HG02884 (cell line): Measurements from ENCODE around the gene IL31.
"Not testable (repeated sequence)": the region's sequence is repeated elsewhere in the genome, so short reads cannot be mapped to it uniquely, and the experiment has no call there.

Experiments
- ATAC-seq: cut with Tn5 transposase; IDR thresholded peaks from one replicate; pipeline ENCODE4 v1.9.1; 2021; ENCODE audit warnings: mild to moderate bottlenecking, moderate library complexity; ENCODE audit not compliant: unreplicated experiment

Gene IL31

GRCh38 chr12:122174155-122174845 is at the start of gene IL31:
IL31 (minus strand) TSS chr12:122174221; CDS start chr12:122174172, 49 bp downstream.
- no peak for ATAC-seq

- no peak for ATAC-seq
Observed at GRCh38 chr12:122216445-122216844, 42.4 kb upstream of the IL31 start.

- no peak for ATAC-seq
Observed at GRCh38 chr12:122215771-122216170, 41.8 kb upstream of the IL31 start.

DNA sequence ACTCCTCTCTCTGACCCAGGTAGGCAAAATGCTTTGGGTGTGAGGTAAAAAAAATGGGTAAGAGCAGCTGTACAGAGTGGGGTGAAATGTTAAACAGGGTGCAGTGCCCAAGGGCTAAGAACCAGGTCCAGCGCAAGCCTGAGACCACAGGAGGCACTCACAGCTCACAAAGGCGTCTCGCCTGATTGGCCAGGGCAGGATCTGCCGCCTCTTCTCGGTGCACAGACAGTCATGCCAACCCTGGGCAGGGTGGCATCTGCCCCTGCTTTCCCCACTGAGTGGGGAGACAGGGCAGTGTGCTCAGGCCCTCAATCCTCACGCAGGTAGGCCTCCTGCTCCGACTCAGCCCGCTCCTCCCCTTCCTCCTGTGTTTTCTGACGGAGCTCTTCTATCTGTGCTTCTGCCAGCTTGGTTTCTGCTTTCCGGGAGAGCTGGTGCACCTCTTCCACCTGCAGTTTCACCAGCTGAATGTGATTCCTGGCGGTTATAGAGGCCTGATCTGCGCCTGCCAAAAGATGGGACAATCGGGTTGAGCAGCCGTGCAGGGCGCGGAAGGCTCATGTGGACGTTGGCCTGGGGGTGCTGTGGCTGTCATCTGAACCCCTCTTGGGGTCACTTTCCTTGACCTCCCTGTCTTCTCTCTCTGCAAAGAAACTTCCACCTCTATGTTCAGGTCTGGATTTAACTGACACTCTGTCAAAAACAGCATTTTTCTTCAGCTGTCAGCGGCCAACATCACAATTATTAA is 34.2 kb upstream of the IL31 start:
- ATAC-seq = no peak

DNA sequence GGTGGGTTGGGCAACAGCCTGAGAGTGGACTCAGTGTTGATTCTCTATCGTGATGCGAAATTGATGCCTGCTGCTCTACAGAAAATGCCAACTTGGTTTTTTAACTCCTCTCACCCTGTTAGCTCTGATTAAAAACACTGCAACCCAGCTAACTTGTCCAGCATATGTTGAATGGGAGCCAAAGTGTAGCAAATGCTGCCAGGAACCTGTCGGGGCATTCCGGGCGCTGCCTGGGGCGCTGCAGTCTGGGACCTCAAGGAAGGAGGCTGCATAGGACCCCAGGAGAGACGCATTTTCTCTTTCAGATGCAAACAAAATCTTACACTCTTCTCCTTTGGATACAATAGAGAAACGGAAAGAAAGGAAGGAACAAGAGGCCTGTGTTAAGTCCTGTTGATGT is 33.4 kb upstream of the IL31 start:
- no peak for ATAC-seq

GRCh38 chr12:122206976-122207375 is 33.0 kb upstream of the IL31 start:
- ATAC-seq = no peak

GRCh38 chr12:122206111-122206881 is 32.3 kb upstream of the IL31 start:
- ATAC-seq = no peak

DNA sequence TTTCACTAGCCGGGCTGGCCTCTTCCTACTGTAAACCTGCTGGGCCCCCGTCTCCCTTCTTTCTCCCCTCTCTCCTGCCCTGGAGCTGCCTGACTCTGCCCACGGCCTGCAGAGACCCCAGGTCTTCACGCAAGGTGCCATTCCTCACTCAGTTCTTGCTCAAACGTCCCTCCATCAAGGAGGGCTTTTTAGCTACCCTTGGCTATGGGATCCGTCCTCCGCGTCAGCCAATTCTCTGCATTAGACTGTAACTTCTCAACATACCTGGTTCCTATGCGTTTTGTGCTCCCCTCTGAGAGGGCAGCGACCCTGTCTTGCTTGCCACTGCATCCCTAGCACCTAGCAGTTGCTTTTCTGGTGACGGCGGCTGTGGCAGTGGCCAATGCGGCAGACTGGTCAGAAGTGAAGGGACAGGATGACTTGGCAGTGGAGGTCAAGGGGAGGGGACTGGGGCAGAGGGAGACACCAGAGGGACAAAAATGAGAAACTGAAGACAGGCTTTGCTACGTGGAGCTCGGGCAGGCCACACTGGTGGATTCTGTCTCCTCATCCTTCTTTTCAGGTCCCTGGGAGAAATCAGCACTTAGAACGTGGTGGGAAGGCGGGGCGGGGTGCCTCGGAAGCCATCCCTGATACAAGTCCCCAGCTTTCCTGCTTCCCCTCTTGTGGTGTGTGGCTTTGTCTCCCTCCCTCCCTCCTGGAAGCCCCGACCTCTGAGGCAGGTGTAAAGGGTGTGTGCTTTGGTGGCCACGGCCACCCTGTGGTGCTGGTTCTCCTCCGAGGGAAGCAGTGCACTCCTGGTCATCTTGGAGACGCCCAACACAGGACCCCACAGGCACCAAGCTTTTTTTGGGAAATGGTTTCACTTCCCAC is 31.3 kb upstream of the IL31 start:
- no peak for ATAC-seq

- no peak for ATAC-seq
Observed at GRCh38 chr12:122204167-122205052, 30.4 kb upstream of the IL31 start.

- ATAC-seq = no peak
Observed at GRCh38 chr12:122203301-122204166, 29.5 kb upstream of the IL31 start, which contains the start of gene B3GNT4. B3GNT4 (plus strand) TSS chr12:122203709; CDS start chr12:122204619, 910 bp downstream.

DNA sequence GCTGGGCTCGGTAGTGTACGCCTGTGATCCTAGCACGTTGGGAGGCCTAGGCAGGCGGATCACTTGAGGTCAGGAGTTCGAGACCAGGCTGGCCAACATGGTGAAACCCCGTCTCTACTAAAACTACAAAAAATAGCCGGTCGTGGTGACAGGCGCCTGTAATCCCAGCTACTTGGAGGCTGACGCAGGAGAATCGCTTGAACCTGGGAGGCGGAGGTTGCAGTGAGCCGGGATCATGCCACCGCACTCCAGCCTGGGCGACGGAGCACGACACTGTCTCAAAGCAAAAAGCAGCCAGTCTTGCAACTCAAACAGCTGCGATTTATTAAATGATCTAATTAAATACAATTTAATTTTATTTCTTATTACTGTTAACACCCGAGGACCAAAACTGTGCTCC is 28.8 kb upstream of the IL31 start:
- not testable (repeated sequence) for ATAC-seq

DNA sequence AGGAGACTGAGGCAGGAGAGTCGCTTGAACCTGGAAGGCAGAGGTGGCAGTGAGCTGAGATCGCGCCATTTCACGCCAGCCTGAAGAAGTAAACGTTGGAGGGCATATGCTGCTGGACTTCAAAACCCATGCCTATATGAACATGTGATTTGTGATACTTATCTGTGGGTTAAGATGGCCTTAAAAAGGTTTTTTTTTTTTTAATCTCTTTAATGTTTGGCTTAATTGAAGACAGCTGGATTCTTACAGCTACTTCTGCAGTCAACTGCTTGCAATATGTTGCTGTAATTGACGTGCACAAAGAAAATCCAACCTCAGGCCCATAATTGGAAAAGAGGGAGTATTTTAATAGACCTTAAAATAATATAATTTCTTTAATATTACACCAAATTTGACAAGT is 28.0 kb upstream of the IL31 start:
- no peak for ATAC-seq

GRCh38 chr12:122201381-122201780 is 27.4 kb upstream of the IL31 start:
- ATAC-seq = no peak

DNA sequence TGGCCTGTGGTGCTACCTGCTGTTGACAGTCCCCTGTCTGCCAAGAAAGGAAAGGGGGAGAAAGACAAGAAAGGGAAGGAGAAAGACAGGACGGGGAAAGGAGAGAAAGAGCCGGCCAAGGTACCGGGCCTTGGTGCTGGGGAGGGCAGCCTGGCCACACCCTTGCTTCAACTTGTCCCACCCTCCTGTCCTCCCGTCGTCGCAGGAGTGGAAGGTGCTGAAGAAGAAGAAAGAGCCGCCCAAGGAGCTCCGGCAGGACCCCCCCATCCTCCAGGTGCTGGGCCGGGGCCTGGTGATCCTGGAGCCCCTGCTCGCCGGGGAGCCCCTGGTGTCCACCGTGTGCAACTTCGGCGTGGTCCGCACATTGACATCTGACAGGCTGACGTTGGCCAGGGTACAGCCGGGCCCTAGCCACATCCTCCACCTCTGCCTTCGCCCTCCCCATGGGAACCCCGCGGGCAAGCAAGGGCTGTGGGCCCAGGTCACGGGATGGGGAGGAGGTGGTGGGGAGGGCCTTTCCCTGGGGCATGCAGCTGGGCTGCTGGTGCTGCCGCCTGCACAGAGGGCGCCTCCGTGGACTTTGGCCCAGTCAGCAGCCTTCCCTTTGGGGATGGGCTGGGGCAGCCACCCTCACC is 26.6 kb upstream of the IL31 start:
- ATAC-seq = no peak

- no peak for ATAC-seq
Observed at GRCh38 chr12:122199484-122200355, 25.7 kb upstream of the IL31 start.

DNA sequence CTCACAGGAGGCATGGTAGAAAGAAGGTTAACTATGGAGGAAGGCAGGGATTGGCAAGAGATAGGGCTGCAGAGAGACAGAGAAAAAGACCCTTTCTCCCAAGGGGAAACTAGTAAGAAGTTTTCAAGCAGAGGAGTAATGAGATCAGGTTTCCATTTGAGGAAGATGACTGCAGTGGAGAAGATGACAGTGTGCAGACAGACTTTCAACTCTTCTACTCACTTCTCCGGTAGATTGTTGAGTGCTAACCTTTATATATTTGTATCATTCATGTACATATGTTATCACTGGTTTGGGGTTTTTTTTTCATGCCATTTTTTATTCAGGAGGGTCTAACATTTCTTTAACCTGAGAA is 23.6 kb upstream of the IL31 start:
- no peak for ATAC-seq

- no peak for ATAC-seq
Observed at GRCh38 chr12:122195405-122195804, 21.4 kb upstream of the IL31 start.
